Suprapubic skin (tissue), 4 donors: ENCODE results near the gene AKR1B15. TPM values are rescaled to one million over a fixed set of nuclear protein-coding genes. Genes with fewer than 3 reads are reported as not detected.
"Not testable (repeated sequence)": the region's sequence is repeated elsewhere in the genome, so short reads cannot be mapped to it uniquely, and the experiment has no call there.

Experiments used
- DNase-seq, 2 donors: peaks; one replicate each; pipeline ENCODE4 v3.0.0-alpha.2; 2019; ENCODE audit warnings: low spot score in 2 of 2
- H3K27ac ChIP-seq: fragments of 200-600 bp; sonication (generic); one replicate; pipeline ENCODE4 v1.5.1; 2019
- H3K27me3 ChIP-seq: fragments of 200-600 bp; sonication (generic); one replicate; pipeline ENCODE4 v1.5.1; 2019
- H3K36me3 ChIP-seq: fragments of 200-600 bp; sonication (generic); one replicate; pipeline ENCODE4 v1.5.1; 2019
- H3K4me1 ChIP-seq: fragments of 200-600 bp; sonication (generic); one replicate; pipeline ENCODE4 v1.5.1; 2019
- H3K4me3 ChIP-seq: fragments of 200-600 bp; sonication (generic); one replicate; pipeline ENCODE4 v1.5.1; 2019; ENCODE audit warnings: mild to moderate bottlenecking
- H3K9me3 ChIP-seq: fragments of 200-600 bp; sonication (generic); one replicate; pipeline ENCODE4 v1.5.1; 2019
- EP300 ChIP-seq: sonication (generic); formaldehyde crosslinking; IDR thresholded peaks from one replicate; pipeline ENCODE4 v1.6.1; 2017; ENCODE audit warnings: antibody characterized with exemption
- POLR2A ChIP-seq, 2 donors: fragments of 450-650 bp; IDR thresholded peaks; one replicate each; pipeline ENCODE4 v1.6.1; 2017; ENCODE audit warnings: antibody characterized with exemption in 2 of 2, mild to moderate bottlenecking in 2 of 2, moderate library complexity in 2 of 2
- POLR2AphosphoS5 ChIP-seq, 3 donors: sonication (generic); formaldehyde crosslinking; IDR thresholded peaks; one replicate each; pipeline ENCODE4 v1.6.1; 2017; ENCODE audit warnings: antibody characterized with exemption in 3 of 3
- WGBS: methylation state at CpG from one replicate; pipeline ENCODE4 v1.1.5; 2018; 5-methylcytosine and 5-hydroxymethylcytosine counted together
- total RNA-seq, 4 donors: library from RNA; depleted of rRNA; stranded (reverse); fragments of >200 nt; gene quantifications; one replicate each; pipeline ENCODE4 v1.1.0, GENCODE V29; 2016
- TF ChIP-seq, protein P1 (sequence below), 2 donors: fragments of 200-600 bp in 1 of 2; fragments of 450-650 bp in 1 of 2; sonication (generic) in 1 of 2; IDR thresholded peaks; one replicate each; pipeline ENCODE4 v1.5.1; 2016 to 2019; ENCODE audit warnings: antibody characterized with exemption in 2 of 2, mild to moderate bottlenecking in 1 of 2, moderate library complexity in 1 of 2

Gene AKR1B15
- total RNA-seq, 4 donors from 2014 or later = 1.1 TPM; not detected in 3

- Histone ChIP-seq H3K9me3 (no peaks in the 10 kb centered on the region), H3K27me3 (no peaks in the 10 kb centered on the region), H3K4me3 (no peak overlapping the region), H3K36me3 (no peaks in the 10 kb centered on the region), H3K27ac (no peak overlapping the region), H3K4me1 (peaks cover under 1% of the 10 kb centered on the region)
- no peak for TF ChIP-seq POLR2A (IDR thresholded peaks at IDR 0.05)
- no peak for TF ChIP-seq EP300
- WGBS = 96% methylated on average over 7 of the region's 7 CpGs
- no peak for DNase-seq
Observed at GRCh38 chr7:134554417-134554966, 5.6 kb downstream of the AKR1B15 start.

- Histone ChIP-seq H3K9me3 (no peaks in the 10 kb centered on the region), H3K27me3 (no peaks in the 10 kb centered on the region), H3K4me1 (peaks cover 7% of the 10 kb centered on the region), H3K4me3 (no peak overlapping the region), H3K27ac (no peak overlapping the region), H3K36me3 (no peaks in the 10 kb centered on the region)
- WGBS = 79% methylated on average over 6 of the region's 6 CpGs
- no peak for DNase-seq
- no peak for TF ChIP-seq EP300
- TF ChIP-seq, protein P1, sequence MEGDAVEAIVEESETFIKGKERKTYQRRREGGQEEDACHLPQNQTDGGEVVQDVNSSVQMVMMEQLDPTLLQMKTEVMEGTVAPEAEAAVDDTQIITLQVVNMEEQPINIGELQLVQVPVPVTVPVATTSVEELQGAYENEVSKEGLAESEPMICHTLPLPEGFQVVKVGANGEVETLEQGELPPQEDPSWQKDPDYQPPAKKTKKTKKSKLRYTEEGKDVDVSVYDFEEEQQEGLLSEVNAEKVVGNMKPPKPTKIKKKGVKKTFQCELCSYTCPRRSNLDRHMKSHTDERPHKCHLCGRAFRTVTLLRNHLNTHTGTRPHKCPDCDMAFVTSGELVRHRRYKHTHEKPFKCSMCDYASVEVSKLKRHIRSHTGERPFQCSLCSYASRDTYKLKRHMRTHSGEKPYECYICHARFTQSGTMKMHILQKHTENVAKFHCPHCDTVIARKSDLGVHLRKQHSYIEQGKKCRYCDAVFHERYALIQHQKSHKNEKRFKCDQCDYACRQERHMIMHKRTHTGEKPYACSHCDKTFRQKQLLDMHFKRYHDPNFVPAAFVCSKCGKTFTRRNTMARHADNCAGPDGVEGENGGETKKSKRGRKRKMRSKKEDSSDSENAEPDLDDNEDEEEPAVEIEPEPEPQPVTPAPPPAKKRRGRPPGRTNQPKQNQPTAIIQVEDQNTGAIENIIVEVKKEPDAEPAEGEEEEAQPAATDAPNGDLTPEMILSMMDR (IDR thresholded peaks at IDR 0.05) = no peak
- TF ChIP-seq POLR2A (IDR thresholded peaks at IDR 0.05) = no peak
- no peak for TF ChIP-seq POLR2AphosphoS5 (IDR thresholded peaks at IDR 0.05)
Observed at GRCh38 chr7:134557391-134557790, 8.5 kb downstream of the AKR1B15 start.

DNA sequence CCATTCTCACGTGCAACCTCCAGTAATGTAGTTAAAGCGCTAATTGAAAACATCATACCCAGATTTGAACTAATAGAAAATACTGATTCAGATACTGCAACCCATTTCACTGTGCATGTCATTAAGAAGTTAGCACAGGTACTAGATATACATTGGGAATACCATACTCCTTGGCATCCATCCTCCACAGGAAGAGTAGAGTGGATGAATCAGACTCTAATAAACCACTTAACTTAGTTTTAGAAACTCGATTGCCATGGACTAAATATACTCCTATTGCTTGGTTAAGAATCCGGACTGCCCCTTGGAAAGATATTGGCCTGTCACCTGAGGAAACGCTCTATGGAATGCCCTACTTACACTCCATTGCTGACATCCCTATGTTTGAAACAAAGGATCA is 9.5 kb downstream of the AKR1B15 start:
- 84% methylated on average over 5 of the region's 5 CpGs for WGBS
- Histone ChIP-seq H3K27me3 (no peaks in the 10 kb centered on the region), H3K27ac (no peak overlapping the region), H3K4me1 (peaks cover 17% of the 10 kb centered on the region), H3K36me3 (no peaks in the 10 kb centered on the region), H3K4me3 (no peak overlapping the region), H3K9me3 (no peaks in the 10 kb centered on the region)
- DNase-seq = no peak
- TF ChIP-seq POLR2AphosphoS5 (IDR thresholded peaks at IDR 0.05) (no peak), EP300 (no peak), POLR2A (IDR thresholded peaks at IDR 0.05) (no peak)
- TF ChIP-seq, protein P1 (IDR thresholded peaks at IDR 0.05) = no peak

DNA sequence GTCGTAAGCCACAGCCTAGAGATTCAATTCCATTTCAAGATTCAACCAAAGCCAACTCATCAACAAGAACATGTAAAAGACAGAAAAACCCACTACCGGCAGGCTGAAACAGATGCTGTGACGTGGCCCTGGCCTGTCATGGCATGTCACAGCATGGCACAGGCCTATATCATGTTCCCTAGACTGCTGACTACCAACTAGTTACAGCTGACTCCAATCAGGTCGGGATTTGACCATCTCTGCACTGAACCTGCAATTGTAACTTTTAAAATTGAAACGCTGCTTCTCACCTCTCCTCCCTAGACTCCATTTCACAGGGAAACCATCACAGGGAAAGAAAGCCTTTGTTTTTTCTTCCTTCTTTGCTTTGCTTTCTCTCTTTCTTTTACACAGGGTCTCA is 12.7 kb downstream of the AKR1B15 start:
- WGBS = 33% methylated on average over 5 of the region's 5 CpGs
- H3K4me3 ChIP-seq, DNase-seq, H3K27me3 ChIP-seq, H3K36me3 ChIP-seq, H3K9me3 ChIP-seq: not testable (repeated sequence)
- Histone ChIP-seq H3K27ac (peak overlapping the region; percentile 15), H3K4me1 (peaks cover 49% of the 10 kb centered on the region)

- Histone ChIP-seq H3K27me3 (no peaks in the 10 kb centered on the region), H3K9me3 (no peaks in the 10 kb centered on the region), H3K4me1 (peaks cover 49% of the 10 kb centered on the region), H3K27ac (peak overlapping the region; percentile 15), H3K36me3 (no peaks in the 10 kb centered on the region), H3K4me3 (no peak overlapping the region)
- DNase-seq = no peak
- TF ChIP-seq, protein P1 (IDR thresholded peaks at IDR 0.05) = no peak
- TF ChIP-seq EP300 = no peak
- TF ChIP-seq POLR2AphosphoS5 (IDR thresholded peaks at IDR 0.05) = no peak
- no peak for TF ChIP-seq POLR2A (IDR thresholded peaks at IDR 0.05)
- 75% methylated on average over 6 of the region's 6 CpGs for WGBS
Observed at GRCh38 chr7:134562136-134562535, 13.2 kb downstream of the AKR1B15 start.

DNA sequence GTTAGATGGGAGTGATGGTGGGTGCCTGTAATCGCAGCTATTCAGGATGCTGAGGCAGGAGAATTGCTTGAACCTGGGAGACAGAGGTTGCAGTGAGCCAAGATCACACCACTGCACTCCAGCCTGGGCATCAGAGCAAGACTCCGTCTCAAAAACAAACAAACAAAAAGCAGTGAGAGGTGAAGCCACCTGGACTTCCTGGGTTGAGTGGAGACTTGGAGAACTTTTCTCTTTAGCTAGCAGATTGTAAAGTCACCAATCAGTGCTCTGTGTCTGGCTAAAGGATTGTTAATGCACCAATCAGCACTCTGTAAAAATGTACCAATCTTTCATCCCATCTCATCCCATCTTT is 14.5 kb downstream of the AKR1B15 start:
- not testable (repeated sequence) for H3K4me3 ChIP-seq, H3K27me3 ChIP-seq, H3K9me3 ChIP-seq, DNase-seq, H3K36me3 ChIP-seq
- peaks cover 49% of the 10 kb centered on the region for H3K4me1 ChIP-seq
- WGBS = 83% methylated on average over 2 of the region's 2 CpGs
- H3K27ac ChIP-seq = peak overlapping the region; percentile 1

- Histone ChIP-seq H3K4me1 (peaks cover 49% of the 10 kb centered on the region), H3K36me3 (no peaks in the 10 kb centered on the region), H3K4me3 (no peak overlapping the region), H3K27ac (peak overlapping the region; percentile 67), H3K27me3 (no peaks in the 10 kb centered on the region), H3K9me3 (no peaks in the 10 kb centered on the region)
- DNase-seq = no peak
- TF ChIP-seq, protein P1 (IDR thresholded peaks at IDR 0.05) = no peak
- TF ChIP-seq POLR2AphosphoS5 (IDR thresholded peaks at IDR 0.05) (no peak), POLR2A (IDR thresholded peaks at IDR 0.05) (no peak), EP300 (no peak)
- 8% methylated on average over 1 of the region's 2 CpGs for WGBS
Observed at GRCh38 chr7:134565643-134566136, 16.8 kb downstream of the AKR1B15 start.
